ENCODE measurements around the gene ABCA8.

DNA sequence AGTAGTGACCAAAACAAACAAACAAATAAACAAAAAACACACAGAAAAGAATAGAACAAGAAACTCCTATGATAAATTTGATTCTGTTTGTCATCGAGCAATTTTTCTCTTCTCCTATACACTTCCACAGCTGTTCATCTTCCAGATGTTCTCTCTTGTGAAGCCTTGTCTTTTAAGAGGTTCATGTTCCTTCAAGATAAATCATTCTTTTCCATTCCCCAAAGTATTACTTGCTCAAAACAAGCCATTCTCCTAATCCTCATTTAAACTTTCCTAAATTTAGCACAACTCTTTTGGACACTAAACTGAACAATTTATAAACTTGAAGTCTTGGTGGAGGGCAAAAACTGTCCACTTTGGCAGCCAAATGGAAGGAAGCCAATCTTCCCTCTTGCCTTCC lies 103.3 kb downstream of the ABCA8 start:
- TF ChIP-seq, protein P1, sequence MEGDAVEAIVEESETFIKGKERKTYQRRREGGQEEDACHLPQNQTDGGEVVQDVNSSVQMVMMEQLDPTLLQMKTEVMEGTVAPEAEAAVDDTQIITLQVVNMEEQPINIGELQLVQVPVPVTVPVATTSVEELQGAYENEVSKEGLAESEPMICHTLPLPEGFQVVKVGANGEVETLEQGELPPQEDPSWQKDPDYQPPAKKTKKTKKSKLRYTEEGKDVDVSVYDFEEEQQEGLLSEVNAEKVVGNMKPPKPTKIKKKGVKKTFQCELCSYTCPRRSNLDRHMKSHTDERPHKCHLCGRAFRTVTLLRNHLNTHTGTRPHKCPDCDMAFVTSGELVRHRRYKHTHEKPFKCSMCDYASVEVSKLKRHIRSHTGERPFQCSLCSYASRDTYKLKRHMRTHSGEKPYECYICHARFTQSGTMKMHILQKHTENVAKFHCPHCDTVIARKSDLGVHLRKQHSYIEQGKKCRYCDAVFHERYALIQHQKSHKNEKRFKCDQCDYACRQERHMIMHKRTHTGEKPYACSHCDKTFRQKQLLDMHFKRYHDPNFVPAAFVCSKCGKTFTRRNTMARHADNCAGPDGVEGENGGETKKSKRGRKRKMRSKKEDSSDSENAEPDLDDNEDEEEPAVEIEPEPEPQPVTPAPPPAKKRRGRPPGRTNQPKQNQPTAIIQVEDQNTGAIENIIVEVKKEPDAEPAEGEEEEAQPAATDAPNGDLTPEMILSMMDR (IDR thresholded peaks at IDR 0.05), result no peak
- TF ChIP-seq POLR2A (IDR thresholded peaks at IDR 0.05), result no peak

Data from heart left ventricle (tissue), 13 donors.